ENCODE measurements around the gene CHCHD3. TPM values are rescaled to one million over a fixed set of nuclear protein-coding genes. Genes with fewer than 3 reads are reported as not detected.

CHCHD3 gene
- total and polyA plus RNA-seq, 4 donors, result 20.1 to 78.0 (median 46.9) TPM

GRCh38 chr7:132947011-132947410, 134.9 kb downstream of the CHCHD3 start:
- H3K4me1 ChIP-seq (ENCODE audit: control insufficient read depth in 5 of 5, insufficient read depth in 5 of 5, low read length in 5 of 5), result no peaks in the 10 kb centered on the region
- H3K27ac ChIP-seq (ENCODE audit: low read depth in 1 of 2, low read length in 1 of 2), result no peak overlapping the region
- no peaks in the 10 kb centered on the region for H3K36me3 ChIP-seq (ENCODE audit: control insufficient read depth in 4 of 4, insufficient read depth in 4 of 4, low read length in 4 of 4)
- ATAC-seq (ENCODE audit: insufficient read depth, low FRiP score), result no peak
- DNase-seq, result no peak
- TF ChIP-seq CTCF (IDR thresholded peaks at IDR 0.05; ENCODE audit: control extremely low read depth, extremely low read depth), result no peak
- no peaks in the 10 kb centered on the region for H3K27me3 ChIP-seq (ENCODE audit: control insufficient read depth in 3 of 3, insufficient read depth in 3 of 3, low read length in 2 of 3)
- no peak overlapping the region for H3K4me3 ChIP-seq
- H3K9ac ChIP-seq (ENCODE audit: insufficient read depth in 1 of 2, low read length in 2 of 2), result no peak overlapping the region
- 93 to 97% methylated on average over 1 of the region's 1 CpG for WGBS, 2 donors
- no peaks in the 10 kb centered on the region for H3K9me3 ChIP-seq (ENCODE audit: control insufficient read depth in 4 of 4, insufficient read depth in 3 of 4, low read length in 3 of 4)

GRCh38 chr7:132944774-132945173, 137.1 kb downstream of the CHCHD3 start:
- WGBS, 2 donors, result 74 to 86% methylated on average over 3 of the region's 3 CpGs
- no peak overlapping the region for H3K4me3 ChIP-seq
- TF ChIP-seq CTCF (IDR thresholded peaks at IDR 0.05; ENCODE audit: control extremely low read depth, extremely low read depth), result no peak

GRCh38 chr7:132943645-132944044, 138.2 kb downstream of the CHCHD3 start:
- H3K36me3 ChIP-seq (ENCODE audit: control insufficient read depth in 4 of 4, insufficient read depth in 4 of 4, low read length in 4 of 4), result peaks cover 0 to 3% (median 0%) of the 10 kb centered on the region in 4 donors
- DNase-seq, result no peak
- no peaks in the 10 kb centered on the region for H3K27me3 ChIP-seq (ENCODE audit: control insufficient read depth in 3 of 3, insufficient read depth in 3 of 3, low read length in 2 of 3)
- H3K9me3 ChIP-seq (ENCODE audit: control insufficient read depth in 4 of 4, insufficient read depth in 3 of 4, low read length in 3 of 4), result no peaks in the 10 kb centered on the region
- H3K27ac ChIP-seq (ENCODE audit: low read depth in 1 of 2, low read length in 1 of 2), result no peak overlapping the region
- no peak for ATAC-seq (ENCODE audit: insufficient read depth, low FRiP score)
- no peak overlapping the region for H3K9ac ChIP-seq (ENCODE audit: insufficient read depth in 1 of 2, low read length in 2 of 2)
- no peak for TF ChIP-seq CTCF (IDR thresholded peaks at IDR 0.05; ENCODE audit: control extremely low read depth, extremely low read depth)
- H3K4me1 ChIP-seq (ENCODE audit: control insufficient read depth in 5 of 5, insufficient read depth in 5 of 5, low read length in 5 of 5), result no peaks in the 10 kb centered on the region
- H3K4me3 ChIP-seq, result no peak overlapping the region
- WGBS, 2 donors, result 91 to 93% methylated on average over 1 of the region's 1 CpG

More at GRCh38 chr7:132944774-132945173, 137.1 kb downstream of the CHCHD3 start:
- no peak for ATAC-seq (ENCODE audit: insufficient read depth, low FRiP score)
- Histone ChIP-seq H3K9ac (ENCODE audit: insufficient read depth in 1 of 2, low read length in 2 of 2) (no peak overlapping the region), H3K9me3 (ENCODE audit: control insufficient read depth in 4 of 4, insufficient read depth in 3 of 4, low read length in 3 of 4) (no peaks in the 10 kb centered on the region), H3K36me3 (ENCODE audit: control insufficient read depth in 4 of 4, insufficient read depth in 4 of 4, low read length in 4 of 4) (peaks cover 0 to 2% (median 0%) of the 10 kb centered on the region in 4 donors), H3K27me3 (ENCODE audit: control insufficient read depth in 3 of 3, insufficient read depth in 3 of 3, low read length in 2 of 3) (no peaks in the 10 kb centered on the region), H3K4me1 (ENCODE audit: control insufficient read depth in 5 of 5, insufficient read depth in 5 of 5, low read length in 5 of 5) (no peaks in the 10 kb centered on the region), H3K27ac (ENCODE audit: low read depth in 1 of 2, low read length in 1 of 2) (no peak overlapping the region)
- no peak for DNase-seq

GRCh38 chr7:132942701-132943100, 139.2 kb downstream of the CHCHD3 start:
- Histone ChIP-seq H3K4me3 (no peak overlapping the region), H3K27me3 (ENCODE audit: control insufficient read depth in 3 of 3, insufficient read depth in 3 of 3, low read length in 2 of 3) (no peaks in the 10 kb centered on the region), H3K36me3 (ENCODE audit: control insufficient read depth in 4 of 4, insufficient read depth in 4 of 4, low read length in 4 of 4) (peaks cover 0 to 4% (median 0%) of the 10 kb centered on the region in 4 donors), H3K27ac (ENCODE audit: low read depth in 1 of 2, low read length in 1 of 2) (no peak overlapping the region), H3K4me1 (ENCODE audit: control insufficient read depth in 5 of 5, insufficient read depth in 5 of 5, low read length in 5 of 5) (no peaks in the 10 kb centered on the region), H3K9ac (ENCODE audit: insufficient read depth in 1 of 2, low read length in 2 of 2) (no peak overlapping the region), H3K9me3 (ENCODE audit: control insufficient read depth in 4 of 4, insufficient read depth in 3 of 4, low read length in 3 of 4) (no peaks in the 10 kb centered on the region)
- DNase-seq (no peak), ATAC-seq (ENCODE audit: insufficient read depth, low FRiP score) (no peak)
- 92 to 100% methylated on average over 1 of the region's 1 CpG for WGBS, 2 donors
- no peak for TF ChIP-seq CTCF (IDR thresholded peaks at IDR 0.05; ENCODE audit: control extremely low read depth, extremely low read depth)

Measured in lung (tissue), 12 donors.